ENCODE data around the gene ELF2.

- no peak for TF ChIP-seq CTCF (IDR thresholded peaks at IDR 0.05)
- no peak for TF ChIP-seq POLR2A (IDR thresholded peaks at IDR 0.05)
Measured at GRCh38 chr4:139145552-139145932, 31.5 kb downstream of the ELF2 start.

Measured in lower leg skin (tissue), 3 donors.